ENCODE measurements around the gene PRDM16.

Gene PRDM16

GRCh38 chr1:3068564-3069431 lies at the start of gene PRDM16:
TSS of gene PRDM16 (plus strand) at chr1:3069203. CDS start at chr1:3069260, 57 bp downstream.
- in situ Hi-C loops (cut with HindIII; ENCODE audit: low sequenced_read_pairs) = no loop called here

- in situ Hi-C loops (cut with HindIII; ENCODE audit: low sequenced_read_pairs) = no loop called here
Observed at GRCh38 chr1:3019516-3020051, 49.4 kb upstream of the PRDM16 start.

DNA sequence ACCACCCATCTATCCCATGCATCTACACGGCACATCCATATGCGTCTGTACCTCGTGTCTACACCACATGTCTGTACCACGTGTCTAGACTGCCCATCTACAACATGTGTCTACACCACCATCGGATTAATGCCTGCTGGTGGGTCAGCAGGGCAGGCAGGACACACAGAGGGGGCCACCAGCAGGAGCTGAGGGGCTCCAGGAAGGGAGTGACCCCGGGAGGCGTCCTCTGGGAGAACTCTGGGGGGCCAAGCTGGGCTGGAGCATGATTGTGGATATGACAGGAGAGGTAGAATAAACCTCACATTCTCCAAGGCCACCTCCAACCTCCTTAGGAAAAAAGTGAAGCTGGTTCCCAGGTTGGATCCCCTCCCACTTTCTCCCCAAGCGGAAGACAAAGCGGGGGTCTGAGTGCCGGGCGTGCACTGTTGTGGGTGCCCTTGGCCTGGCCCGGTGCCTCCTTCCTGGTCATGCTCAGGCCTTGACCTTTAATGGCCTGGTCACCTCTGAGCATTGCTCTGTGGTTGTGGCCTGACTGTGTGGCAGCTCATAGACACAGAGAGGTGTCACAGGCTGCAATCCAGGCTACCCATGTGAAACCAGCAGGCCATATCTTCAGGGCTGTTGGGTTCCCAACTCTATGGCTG lies 48.6 kb upstream of the PRDM16 start:
- in situ Hi-C loops (cut with HindIII; ENCODE audit: low sequenced_read_pairs) = no loop called here

DNA sequence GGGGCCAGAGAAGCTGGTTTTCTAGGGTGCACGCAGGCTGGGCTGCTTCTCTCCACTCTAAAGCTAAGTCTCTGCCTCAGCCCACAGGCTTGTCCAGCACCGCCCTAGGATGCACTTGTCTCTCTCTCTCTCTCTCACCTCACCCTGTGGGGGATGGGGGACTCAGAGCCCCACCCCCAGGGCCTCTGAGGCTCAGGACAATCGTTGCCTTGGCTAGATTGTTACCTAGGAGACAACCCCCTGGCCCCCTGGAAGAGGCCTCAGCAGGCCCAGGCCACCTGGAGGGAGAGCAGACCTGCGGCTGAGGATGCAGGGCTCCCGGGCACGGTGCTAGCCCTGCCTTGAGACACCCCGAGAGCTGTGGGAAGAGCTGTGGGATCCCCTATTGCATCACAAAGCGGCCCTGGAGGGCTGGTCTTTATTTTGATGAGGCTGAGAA lies 47.8 kb upstream of the PRDM16 start, which contains the start of gene ACTRT2:
TSS of gene ACTRT2 (plus strand) at position 235 of the 439 bp plus-strand sequence. CDS start 220 bp downstream, outside the sequence.
- in situ Hi-C loops (cut with HindIII; ENCODE audit: low sequenced_read_pairs) = no loop called here

GRCh38 chr1:3021801-3022401 lies 47.1 kb upstream of the PRDM16 start:
- in situ Hi-C loops (cut with HindIII; ENCODE audit: low sequenced_read_pairs) = no loop called here

DNA sequence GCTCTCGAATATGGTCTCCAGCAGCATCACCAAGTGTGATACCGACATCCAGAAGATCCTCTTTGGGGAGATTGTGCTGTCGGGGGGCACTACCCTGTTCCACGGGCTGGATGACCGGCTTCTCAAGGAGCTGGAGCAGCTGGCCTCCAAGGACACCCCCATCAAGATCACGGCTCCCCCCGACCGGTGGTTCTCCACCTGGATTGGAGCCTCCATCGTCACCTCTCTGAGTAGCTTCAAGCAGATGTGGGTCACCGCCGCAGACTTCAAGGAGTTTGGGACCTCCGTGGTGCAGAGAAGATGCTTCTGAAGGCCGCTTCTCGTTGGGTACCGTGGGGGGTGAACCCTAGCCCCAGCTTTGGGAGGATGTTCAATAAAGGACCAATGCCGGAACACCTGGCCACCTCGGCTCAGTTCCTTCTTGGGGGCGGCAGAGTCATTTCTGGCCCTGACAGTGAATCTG lies 46.5 kb upstream of the PRDM16 start:
- in situ Hi-C loops (cut with HindIII; ENCODE audit: low sequenced_read_pairs) = no loop called here

DNA sequence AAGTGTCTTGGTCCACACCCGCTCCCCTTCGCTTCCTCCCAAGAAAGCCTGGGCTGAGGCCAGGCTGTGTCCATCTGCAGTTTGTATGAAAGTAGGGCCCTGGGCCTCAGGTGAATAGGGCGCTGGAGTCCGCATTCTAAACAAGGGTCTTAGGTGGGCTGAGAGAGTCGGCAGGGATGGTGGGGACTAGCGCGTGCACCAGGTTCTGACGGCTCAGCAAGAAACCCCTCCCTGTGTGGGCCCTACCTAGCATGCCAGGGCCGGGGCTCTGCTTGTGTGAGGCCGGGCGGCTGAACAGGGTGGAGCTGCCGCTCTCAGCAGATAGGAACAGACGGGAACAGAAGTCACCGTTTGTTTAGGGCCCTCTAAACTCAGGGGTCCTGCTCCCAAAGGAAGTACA lies 46.0 kb upstream of the PRDM16 start:
- in situ Hi-C loops (cut with HindIII; ENCODE audit: low sequenced_read_pairs) = no loop called here

DNA sequence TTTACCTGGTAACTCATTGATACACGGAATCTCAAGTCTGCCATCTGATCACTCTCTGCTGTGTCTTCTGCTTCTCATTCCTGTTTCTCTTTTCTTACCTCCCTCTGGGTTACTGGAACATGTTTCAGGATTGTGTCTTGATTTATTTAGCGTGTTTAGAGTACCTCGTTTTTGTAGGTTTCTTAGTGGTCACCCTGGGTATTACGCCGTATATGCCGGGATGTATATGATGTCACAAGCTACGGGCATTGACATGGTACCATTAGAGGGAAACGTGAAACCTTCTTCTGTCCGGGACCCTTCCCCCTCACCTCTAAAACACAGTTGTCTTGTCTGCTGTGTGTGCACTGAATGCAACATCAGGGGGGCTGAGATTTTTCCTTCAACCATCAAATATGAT lies 45.0 kb upstream of the PRDM16 start:
- in situ Hi-C loops (cut with HindIII; ENCODE audit: low sequenced_read_pairs) = no loop called here

DNA sequence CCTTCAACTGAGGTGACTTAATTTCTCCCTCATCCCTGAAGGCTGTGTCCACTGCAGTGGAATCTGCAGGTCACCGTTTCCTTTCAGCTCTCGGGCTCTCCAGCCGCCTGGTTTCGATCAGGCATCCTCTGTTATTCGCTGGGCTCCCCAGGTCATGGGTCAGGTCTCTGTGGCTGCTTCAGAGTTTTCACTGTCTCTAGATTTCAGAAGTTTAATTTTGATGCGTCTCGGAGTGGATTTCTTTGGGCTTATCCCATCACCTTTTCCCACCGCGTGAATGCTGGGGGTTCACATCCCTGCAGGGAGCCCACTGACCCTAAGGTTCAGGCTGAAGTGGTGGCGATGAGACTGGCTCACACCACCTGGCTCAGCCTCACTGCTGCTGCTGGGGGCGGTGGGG lies 44.4 kb upstream of the PRDM16 start:
- in situ Hi-C loops (cut with HindIII; ENCODE audit: low sequenced_read_pairs) = no loop called here

- in situ Hi-C loops (cut with HindIII; ENCODE audit: low sequenced_read_pairs) = no loop called here
Observed at GRCh38 chr1:3026124-3026523, 42.9 kb upstream of the PRDM16 start.

DNA sequence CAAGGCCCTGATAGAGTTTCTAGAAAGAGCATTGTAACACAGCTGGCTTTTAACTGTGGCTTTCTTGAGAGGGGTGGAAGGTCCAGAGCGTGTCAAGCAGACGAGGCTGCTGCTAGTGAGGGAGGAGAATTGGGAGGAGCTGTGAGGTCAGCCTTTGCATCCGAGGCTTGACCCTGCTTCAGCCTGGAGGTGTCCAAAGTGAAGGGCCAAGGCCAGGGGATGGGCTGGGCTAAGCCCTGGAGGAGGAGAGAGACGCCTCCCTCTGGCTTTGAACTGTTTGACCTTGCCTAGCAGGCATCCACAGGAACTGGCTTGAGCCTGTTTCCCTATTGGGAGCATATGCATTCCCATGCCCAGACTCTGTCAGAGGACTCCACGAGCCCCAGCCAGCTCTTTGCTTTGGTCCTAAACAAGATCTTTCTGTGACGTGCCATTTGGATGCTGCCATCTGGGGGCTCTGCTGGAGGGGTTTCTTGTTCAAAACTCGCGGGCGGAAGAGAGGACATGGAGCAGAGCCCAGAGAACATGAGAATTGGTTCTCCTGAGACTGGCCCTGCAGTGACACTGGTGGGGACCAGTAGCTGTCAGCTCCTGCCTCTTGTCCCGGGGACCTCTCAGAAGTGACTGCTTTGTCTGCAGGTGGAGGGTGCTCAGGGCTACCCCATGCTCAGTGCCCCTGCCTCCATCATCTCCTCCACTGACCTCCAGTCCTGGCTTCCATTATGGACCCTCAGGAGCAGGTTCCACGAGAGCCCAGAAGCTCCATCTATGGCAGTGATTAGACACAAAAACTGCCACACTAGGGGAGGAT lies 42.2 kb upstream of the PRDM16 start:
- in situ Hi-C loops (cut with HindIII; ENCODE audit: low sequenced_read_pairs) = no loop called here

- in situ Hi-C loops (cut with HindIII; ENCODE audit: low sequenced_read_pairs) = no loop called here
Observed at GRCh38 chr1:3027611-3028371, 41.2 kb upstream of the PRDM16 start.

- in situ Hi-C loops (cut with HindIII; ENCODE audit: low sequenced_read_pairs) = no loop called here
Observed at GRCh38 chr1:3028531-3029282, 40.3 kb upstream of the PRDM16 start.

DNA sequence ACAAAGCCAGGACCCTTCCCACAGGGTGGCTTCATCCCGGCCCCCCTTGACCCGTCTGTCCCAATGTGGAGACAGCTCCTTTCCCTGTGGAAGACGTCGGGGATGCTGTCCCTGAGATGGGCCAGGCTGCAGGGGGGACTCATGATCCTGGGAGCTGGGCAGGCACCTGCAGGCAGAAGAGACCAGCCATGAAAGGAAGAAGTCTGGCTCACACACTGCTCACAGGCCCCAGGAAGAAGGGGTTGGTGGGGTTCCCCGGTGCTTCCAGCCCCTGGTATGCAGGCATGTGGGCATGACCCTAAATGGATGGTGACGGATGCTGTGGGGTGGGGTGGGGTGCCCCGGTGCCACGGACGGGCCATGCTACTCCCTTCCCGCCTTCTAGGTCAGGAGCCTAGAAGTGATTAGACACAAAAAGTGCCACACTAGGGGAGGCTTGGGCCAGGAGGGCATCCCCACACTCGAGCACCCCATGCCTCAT lies 39.5 kb upstream of the PRDM16 start:
- in situ Hi-C loops (cut with HindIII; ENCODE audit: low sequenced_read_pairs) = no loop called here

DNA sequence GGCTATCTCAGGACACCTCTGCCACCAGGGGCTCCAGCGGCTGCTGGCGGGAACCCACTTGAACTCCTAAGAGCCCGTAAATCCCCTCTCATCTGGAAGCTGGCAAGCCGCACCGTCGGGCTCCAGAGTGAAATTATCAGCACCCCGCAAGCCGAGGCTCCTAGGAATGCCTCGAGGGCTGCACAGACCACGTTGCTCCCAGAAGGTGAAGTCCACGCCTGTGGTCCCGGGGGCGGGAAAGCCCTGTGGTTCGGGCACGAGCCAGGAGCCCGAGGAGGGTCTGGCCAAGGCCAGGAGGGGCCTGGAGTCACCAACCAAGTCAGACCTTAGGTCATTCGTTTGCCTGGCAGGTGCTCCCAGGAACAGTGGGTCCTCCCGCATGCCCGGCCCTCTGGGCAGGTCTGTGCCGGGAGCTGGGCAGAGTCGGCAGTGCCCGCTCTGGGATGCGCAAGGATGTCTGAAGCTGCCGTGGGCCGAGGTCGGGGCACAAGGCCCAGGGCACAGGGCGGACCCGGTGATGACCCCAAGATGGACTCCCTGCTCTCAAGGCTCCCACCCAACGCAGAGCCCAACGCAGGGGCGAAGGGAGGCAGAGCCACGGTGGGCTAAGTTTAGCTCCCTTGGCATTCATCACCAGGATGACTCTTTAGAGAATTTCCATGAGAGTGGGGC lies 38.9 kb upstream of the PRDM16 start:
- in situ Hi-C loops (cut with HindIII; ENCODE audit: low sequenced_read_pairs) = no loop called here

DNA sequence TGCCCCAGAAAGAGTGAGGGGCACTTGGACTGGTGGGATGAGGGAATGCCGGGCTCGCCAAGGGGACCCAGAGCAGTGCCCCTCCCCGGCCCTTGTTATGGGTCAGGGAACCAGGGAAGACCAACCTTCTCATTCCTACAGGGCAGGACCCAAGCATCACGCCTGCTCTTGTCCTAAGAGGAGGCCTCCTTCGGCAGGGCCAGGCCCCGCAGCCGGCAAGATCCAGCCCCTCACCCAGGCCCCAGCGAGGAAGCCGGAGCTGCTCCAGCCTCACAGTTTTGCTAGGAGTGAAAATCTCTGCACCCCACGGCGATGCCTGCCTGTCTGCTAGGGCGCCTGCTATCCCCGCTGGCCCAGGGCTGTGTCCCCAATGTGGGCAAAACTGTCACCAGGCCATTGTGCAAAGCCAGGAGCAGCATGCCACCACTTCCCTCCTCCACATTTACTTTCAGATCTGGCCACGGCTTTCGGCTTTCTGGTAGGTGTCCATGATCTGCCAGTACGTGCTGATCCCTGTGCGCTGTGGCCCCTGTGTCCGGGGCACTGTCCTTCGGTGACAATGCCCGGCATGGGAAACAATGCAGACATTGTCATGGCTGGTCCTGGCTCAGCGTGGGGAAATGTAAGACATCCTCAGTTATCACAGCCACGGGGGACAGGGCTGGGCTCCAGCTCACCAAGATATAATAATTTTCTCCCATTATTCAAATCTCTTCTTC lies 38.2 kb upstream of the PRDM16 start:
- in situ Hi-C loops (cut with HindIII; ENCODE audit: low sequenced_read_pairs) = no loop called here

DNA sequence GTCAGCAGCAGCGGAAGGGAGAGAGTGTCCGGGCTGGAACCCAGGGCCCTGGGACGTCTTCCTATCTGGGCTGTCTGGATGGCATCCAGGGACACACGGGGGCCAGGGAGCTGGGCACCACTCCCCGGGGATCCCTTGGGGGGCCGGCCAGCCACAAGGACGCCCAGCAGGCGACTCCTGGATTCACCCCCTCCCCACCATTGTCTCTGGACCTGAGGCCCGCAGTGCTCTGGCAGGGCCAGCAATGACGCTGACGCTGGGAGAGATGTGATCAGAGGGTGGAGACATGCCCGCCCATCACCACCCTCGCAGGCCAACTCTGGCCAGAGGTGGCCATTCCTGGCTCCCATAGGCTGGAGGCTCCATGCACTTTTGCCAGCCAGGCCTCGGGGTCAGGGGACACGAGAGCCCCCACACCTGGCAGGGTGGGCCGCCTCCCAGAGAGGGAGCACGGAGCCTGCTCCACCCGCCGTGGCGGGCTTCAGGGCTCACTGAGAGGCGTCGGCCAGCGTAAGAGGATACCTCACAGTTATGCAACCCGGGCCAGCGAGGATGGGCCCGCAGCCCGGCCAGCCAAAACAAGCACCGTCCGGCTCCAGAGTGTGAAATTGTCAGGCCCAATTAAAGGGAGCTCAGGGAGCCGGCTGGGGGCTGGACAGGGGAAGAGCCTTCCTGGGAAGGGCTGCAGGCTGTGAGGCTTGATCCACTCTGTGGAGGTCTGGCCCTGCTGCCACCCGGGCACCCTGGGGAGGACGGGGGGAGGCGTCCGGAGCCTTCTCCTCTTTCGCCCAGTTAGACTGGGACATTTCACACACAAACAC lies 37.4 kb upstream of the PRDM16 start:
- in situ Hi-C loops (cut with HindIII; ENCODE audit: low sequenced_read_pairs) = no loop called here
